ENCODE results near the gene MBOAT1.

DNA sequence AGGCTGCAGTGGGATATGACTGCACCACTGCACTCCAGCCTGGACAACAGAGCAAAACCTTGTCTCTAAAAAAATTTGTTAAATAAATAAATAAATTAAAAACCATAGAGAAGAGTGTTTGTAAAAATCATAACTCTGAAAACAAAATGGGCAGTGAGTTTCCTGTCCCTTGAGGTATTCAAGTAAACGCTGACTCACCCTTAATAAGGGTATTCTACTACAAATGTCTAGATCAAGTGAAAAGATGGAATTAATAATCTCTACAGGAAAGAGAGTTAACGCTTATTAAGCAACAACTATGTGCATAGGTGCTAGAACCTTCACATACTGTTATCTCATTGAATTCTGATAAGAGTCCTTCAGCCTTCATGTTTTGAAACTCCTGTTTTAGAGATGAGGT lies 19.9 kb upstream of the MBOAT1 start:
- TF ChIP-seq CTCF (IDR thresholded peaks at IDR 0.05), result no peak
- no peak for TF ChIP-seq POLR2A (IDR thresholded peaks at IDR 0.05)

Measured in uterus (tissue), 2 donors.